ENCODE data around the gene SLC25A44.
"Not testable (repeated sequence)": the region's sequence is repeated elsewhere in the genome, so short reads cannot be mapped to it uniquely, and the experiment has no call there.

The SLC25A44 gene

DNA sequence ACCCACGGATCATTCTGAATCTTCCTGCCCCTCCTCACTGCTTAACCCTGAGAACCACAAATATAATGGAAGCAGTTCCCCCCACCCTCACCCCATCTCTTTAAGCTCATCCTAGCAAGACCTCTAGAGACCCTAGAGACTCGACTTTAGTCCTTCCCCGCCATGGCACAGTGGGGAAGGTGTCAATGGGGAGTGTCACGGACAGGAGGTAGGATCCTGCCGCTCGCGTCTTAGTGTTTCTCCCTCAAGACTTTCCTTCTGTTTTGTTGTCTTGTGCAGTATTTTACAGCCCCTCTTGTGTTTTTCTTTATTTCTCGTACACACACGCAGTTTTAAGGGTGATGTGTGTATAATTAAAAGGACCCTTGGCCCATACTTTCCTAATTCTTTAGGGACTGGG lies 18.2 kb downstream of the SLC25A44 start:
- no peak overlapping the region for H3K9ac ChIP-seq
- no peaks in the 10 kb centered on the region for H3K36me3 ChIP-seq (ENCODE audit: control insufficient read depth, insufficient read depth, low read length)
- H3K4me3 ChIP-seq (ENCODE audit: low read depth, low read length) = peak overlapping the region; percentile 92
- peak overlapping the region; percentile 96 for H2AFZ ChIP-seq
- H3K27ac ChIP-seq = peak overlapping the region; percentile 97
- no peaks in the 10 kb centered on the region for H3K27me3 ChIP-seq (ENCODE audit: control insufficient read depth, insufficient read depth, low read length)
- H3K9me3 ChIP-seq (ENCODE audit: control insufficient read depth, low read length) = no peaks in the 10 kb centered on the region
- H3K79me2 ChIP-seq = peaks cover 4% of the 10 kb centered on the region
- no peaks in the 10 kb centered on the region for H3K4me1 ChIP-seq
- TF ChIP-seq, protein P1, sequence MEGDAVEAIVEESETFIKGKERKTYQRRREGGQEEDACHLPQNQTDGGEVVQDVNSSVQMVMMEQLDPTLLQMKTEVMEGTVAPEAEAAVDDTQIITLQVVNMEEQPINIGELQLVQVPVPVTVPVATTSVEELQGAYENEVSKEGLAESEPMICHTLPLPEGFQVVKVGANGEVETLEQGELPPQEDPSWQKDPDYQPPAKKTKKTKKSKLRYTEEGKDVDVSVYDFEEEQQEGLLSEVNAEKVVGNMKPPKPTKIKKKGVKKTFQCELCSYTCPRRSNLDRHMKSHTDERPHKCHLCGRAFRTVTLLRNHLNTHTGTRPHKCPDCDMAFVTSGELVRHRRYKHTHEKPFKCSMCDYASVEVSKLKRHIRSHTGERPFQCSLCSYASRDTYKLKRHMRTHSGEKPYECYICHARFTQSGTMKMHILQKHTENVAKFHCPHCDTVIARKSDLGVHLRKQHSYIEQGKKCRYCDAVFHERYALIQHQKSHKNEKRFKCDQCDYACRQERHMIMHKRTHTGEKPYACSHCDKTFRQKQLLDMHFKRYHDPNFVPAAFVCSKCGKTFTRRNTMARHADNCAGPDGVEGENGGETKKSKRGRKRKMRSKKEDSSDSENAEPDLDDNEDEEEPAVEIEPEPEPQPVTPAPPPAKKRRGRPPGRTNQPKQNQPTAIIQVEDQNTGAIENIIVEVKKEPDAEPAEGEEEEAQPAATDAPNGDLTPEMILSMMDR (IDR thresholded peaks at IDR 0.05) = no peak
- peak overlapping the region; percentile 99 for H3K4me2 ChIP-seq (ENCODE audit: low read length)

DNA sequence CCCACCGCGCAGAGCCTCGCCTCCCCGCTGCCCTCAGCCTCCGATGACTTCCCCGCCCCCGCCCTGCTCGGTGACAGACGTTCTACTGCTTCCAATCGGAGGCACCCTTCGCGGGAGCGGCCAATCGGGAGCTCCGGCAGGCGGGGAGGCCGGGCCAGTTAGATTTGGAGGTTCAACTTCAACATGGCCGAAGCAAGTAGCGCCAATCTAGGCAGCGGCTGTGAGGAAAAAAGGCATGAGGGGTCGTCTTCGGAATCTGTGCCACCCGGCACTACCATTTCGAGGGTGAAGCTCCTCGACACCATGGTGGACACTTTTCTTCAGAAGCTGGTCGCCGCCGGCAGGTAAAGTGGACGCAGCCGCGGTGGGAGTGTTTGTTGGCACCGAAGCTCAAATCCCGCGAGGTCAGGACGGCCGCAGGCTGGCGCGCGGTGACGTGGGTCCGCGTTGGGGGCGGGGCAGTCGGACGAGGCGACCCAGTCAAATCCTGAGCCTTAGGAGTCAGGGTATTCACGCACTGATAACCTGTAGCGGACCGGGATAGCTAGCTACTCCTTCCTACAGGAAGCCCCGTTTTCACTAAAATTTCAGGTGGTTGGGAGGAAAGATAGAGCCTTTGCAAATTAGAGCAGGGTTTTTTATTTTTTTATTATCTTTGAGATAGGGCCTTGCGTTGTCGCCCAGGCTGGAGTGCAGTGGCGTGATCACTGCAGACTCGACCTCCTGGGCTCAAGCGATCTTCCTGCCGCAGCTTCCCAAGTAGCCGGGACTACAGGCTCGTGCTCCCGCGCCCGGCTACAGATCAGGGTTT lies 19.1 kb downstream of the SLC25A44 start, which contains the start of gene PMF1:
PMF1 (plus strand) TSS at position 175 of the 811 bp plus-strand sequence; CDS start at position 184, 9 bp downstream.
- Histone ChIP-seq H3K9me3 (ENCODE audit: control insufficient read depth, low read length) (no peaks in the 10 kb centered on the region), H3K27ac (peak within 1 kb of the TSS; percentile 97), H3K4me2 (ENCODE audit: low read length) (peak within 1 kb of the TSS; percentile 99), H3K9ac (peak within 1 kb of the TSS; percentile 53), H3K36me3 (ENCODE audit: control insufficient read depth, insufficient read depth, low read length) (no peaks in the 10 kb centered on the region), H2AFZ (peak within 1 kb of the TSS; percentile 96), H3K4me3 (ENCODE audit: low read depth, low read length) (peak within 1 kb of the TSS; percentile 92), H3K27me3 (ENCODE audit: control insufficient read depth, insufficient read depth, low read length) (no peaks in the 10 kb centered on the region), H3K4me1 (peaks cover 4% of the 10 kb centered on the region), H3K79me2 (peaks cover 4% of the 10 kb centered on the region)
- TF ChIP-seq, protein P1 (IDR thresholded peaks at IDR 0.05) = no peak

DNA sequence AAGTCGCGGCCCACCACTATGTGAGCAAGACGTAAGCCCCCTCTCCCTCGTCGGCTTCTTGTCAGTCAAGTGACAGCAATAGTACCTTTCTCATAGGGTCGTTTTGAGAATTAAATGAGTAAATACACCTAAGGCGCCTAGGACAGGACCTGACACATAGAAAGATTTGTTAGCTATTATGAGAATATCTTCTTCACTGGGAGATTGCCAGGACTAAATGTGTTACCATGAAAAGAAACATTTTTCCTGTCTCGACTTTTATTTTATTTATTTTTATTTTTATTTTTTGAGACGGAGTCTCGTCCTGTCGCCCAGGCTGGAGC lies 19.7 kb downstream of the SLC25A44 start:
- H3K4me1 ChIP-seq = peaks cover 8% of the 10 kb centered on the region
- peak overlapping the region; percentile 97 for H3K27ac ChIP-seq
- peak overlapping the region; percentile 92 for H3K4me3 ChIP-seq (ENCODE audit: low read depth, low read length)
- peaks cover 4% of the 10 kb centered on the region for H3K79me2 ChIP-seq
- no peaks in the 10 kb centered on the region for H3K27me3 ChIP-seq (ENCODE audit: control insufficient read depth, insufficient read depth, low read length)
- H2AFZ ChIP-seq = peak overlapping the region; percentile 96
- TF ChIP-seq, protein P1 (IDR thresholded peaks at IDR 0.05) = no peak
- no peak overlapping the region for H3K9ac ChIP-seq
- no peaks in the 10 kb centered on the region for H3K36me3 ChIP-seq (ENCODE audit: control insufficient read depth, insufficient read depth, low read length)
- peak overlapping the region; percentile 99 for H3K4me2 ChIP-seq (ENCODE audit: low read length)
- H3K9me3 ChIP-seq (ENCODE audit: control insufficient read depth, low read length) = no peaks in the 10 kb centered on the region

DNA sequence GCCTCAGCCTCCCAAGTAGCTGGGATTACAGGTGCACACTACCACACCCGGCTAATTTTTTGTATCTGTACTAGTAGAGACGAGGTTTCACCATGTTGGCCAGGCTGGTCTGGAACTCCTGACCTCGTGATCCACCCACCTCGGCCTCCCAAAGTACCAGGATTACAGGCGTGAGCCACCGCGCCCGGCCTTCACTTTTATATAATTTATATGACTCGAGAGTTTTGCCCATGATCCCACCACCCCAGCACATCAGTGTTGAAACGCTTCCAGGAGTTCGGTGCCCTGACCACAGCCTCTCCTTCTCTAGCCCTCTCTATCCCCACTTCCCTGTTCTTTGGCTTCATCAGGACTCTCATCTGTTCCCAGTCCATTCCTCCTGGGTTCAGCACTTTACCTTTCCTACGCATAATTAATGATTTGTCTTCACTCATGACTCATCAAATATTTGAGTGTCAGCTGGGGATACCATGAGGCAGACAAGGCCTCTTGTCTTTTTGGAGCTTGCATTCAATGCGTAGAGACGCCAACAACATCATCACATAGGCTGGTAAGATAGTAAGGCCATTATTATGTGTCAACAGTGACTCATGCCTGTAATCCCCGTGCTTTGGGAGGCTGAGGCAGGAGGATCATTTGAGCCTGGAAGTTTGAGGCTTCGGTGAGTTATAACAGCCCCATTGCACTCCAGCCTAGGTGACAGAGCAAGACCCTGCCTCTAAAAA lies 20.3 kb downstream of the SLC25A44 start:
- H2AFZ ChIP-seq = no peak overlapping the region
- H3K9ac ChIP-seq = no peak overlapping the region
- no peaks in the 10 kb centered on the region for H3K9me3 ChIP-seq (ENCODE audit: control insufficient read depth, low read length)
- TF ChIP-seq, protein P1 (IDR thresholded peaks at IDR 0.05) = no peak
- no peaks in the 10 kb centered on the region for H3K36me3 ChIP-seq (ENCODE audit: control insufficient read depth, insufficient read depth, low read length)
- H3K4me2 ChIP-seq (ENCODE audit: low read length) = peak overlapping the region; percentile 99
- H3K4me1 ChIP-seq = peaks cover 8% of the 10 kb centered on the region
- H3K27me3 ChIP-seq (ENCODE audit: control insufficient read depth, insufficient read depth, low read length) = no peaks in the 10 kb centered on the region
- peak overlapping the region; percentile 92 for H3K4me3 ChIP-seq (ENCODE audit: low read depth, low read length)
- peaks cover 4% of the 10 kb centered on the region for H3K79me2 ChIP-seq
- H3K27ac ChIP-seq = no peak overlapping the region

DNA sequence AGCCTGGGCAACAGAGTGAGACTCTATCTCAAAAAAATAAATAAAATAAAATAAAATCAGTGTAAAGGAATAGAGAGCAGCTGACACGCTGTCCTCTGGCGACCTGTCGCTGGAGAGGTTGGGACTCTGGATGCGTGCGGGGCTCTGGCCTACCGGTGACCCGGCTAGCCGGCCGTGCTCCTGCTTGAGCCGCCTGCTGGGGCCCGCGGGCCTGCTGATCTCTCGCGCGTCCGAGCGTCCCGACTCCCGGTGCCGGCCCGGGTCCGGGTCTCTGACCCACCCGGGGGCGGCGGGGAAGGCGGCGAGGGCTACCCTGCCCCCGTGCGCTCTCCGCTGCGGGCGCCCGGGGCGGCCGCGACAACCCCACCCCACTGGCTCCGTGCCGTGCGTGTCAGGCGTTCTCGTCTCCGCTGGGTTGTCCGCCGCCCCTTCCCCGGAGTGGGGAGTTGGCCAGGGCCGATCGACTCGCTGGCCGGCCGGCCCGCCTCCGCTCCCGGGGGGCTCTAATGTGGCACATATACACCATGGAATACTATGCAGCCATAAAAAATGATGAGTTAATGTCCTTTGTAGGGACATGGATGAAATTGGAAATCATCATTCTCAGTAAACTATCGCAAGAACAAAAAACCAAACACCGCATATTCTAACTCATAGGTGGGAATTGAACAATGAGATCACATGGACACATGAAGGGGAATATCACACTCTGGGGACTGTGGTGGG lies 22.6 kb downstream of the SLC25A44 start:
- H3K27ac ChIP-seq = not testable (repeated sequence)

More for the DNA sequence above, 22.6 kb downstream of the SLC25A44 start:
- H3K36me3 ChIP-seq (ENCODE audit: control insufficient read depth, insufficient read depth, low read length); H2AFZ ChIP-seq; H3K9ac ChIP-seq; H3K79me2 ChIP-seq; H3K4me1 ChIP-seq; H3K4me3 ChIP-seq (ENCODE audit: low read depth, low read length); H3K4me2 ChIP-seq (ENCODE audit: low read length); H3K9me3 ChIP-seq (ENCODE audit: control insufficient read depth, low read length); H3K27me3 ChIP-seq (ENCODE audit: control insufficient read depth, insufficient read depth, low read length): not testable (repeated sequence)

All from parathyroid adenoma (tissue), 2 donors.